Measurements from ENCODE around the gene CLDN34.

Gene CLDN34

GRCh38 chrX:10016519-10017132, 49.5 kb downstream of the CLDN34 start:
- no peak for DNase-seq

DNA sequence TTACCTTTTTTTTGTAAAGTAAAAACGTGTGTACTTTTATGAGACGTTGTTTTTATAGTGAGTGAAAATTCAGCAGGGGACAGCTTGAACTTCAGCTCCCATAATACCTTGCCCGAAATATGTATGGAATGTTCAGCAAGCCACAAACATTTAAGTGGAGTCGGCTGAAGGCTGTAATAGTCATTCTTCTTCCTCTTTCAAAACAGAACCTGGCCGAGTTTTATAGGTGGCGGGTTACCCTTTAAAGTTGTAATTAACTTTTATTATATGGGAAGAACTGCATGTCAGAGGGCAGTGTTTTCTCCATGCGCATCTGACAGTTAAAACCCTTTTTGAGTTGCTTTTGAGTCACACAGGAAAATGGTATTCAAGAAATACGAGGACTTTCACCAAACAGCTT, 50.7 kb downstream of the CLDN34 start:
- peak; percentile 16 for DNase-seq

Measured in right kidney (tissue), 1 donor.